WTC11 (cell line): ENCODE results near the gene COL4A1. TPM values are rescaled to one million over a fixed set of nuclear protein-coding genes. Genes with fewer than 3 reads are reported as not detected.

Source experiments
- ATAC-seq: fragments of 200-7000 bp; cut with Tn5 transposase; 2 replicates; pipeline ENCODE4 v1.10.0; 2021; ENCODE audit warnings: mild to moderate bottlenecking, moderate library complexity
- CTCF ChIA-PET: fragments of 300-600 bp; sonication (Branson Sonifier 250); formaldehyde crosslinking; loops from one replicate; lab custom pipeline; 2021; ENCODE audit warnings: antibody characterized with exemption; lab: Charles Lee
- POLR2A ChIA-PET: fragments of 350-600 bp; sonication (Branson Sonifier 250); formaldehyde crosslinking; loops from one replicate; lab custom pipeline; 2021; ENCODE audit warnings: antibody characterized with exemption; lab: Charles Lee
- DNase-seq: peaks from one replicate; pipeline ENCODE4 v3.0.0; 2021; ENCODE audit warnings: low spot score
- H3K27ac Mint-ChIP-seq: 2 replicates; pipeline ENCODE4 v1.8.0; 2021; ENCODE audit warnings: mixed read lengths
- H3K27me3 Mint-ChIP-seq: 2 replicates; pipeline ENCODE4 v1.8.0; 2021; ENCODE audit warnings: low read depth, mild to moderate bottlenecking, moderate library complexity, mixed read lengths
- H3K36me3 Mint-ChIP-seq: 2 replicates; pipeline ENCODE4 v1.8.0; 2021; ENCODE audit warnings: mixed read lengths
- H3K4me1 Mint-ChIP-seq: 2 replicates; pipeline ENCODE4 v1.8.0; 2022; ENCODE audit warnings: mixed read lengths
- H3K4me3 Mint-ChIP-seq: 2 replicates; pipeline ENCODE4 v1.8.0; 2021; ENCODE audit warnings: mild to moderate bottlenecking, moderate library complexity, mixed read lengths
- H3K9me3 Mint-ChIP-seq: 2 replicates; pipeline ENCODE4 v1.8.0; 2021; ENCODE audit warnings: mixed read lengths
- ELF4 ChIP-seq: sonication (generic); formaldehyde crosslinking; IDR thresholded peaks from 2 replicates; pipeline ENCODE4 v1.8.1; 2022; ENCODE audit warnings: low read depth, mild to moderate bottlenecking, moderate library complexity, missing genetic modification reagents
- EMX1 ChIP-seq: fragments of 250-450 bp; sonication (Bioruptor Pico); IDR thresholded peaks from 2 replicates; pipeline ENCODE4 v1.8.0; 2021; ENCODE audit warnings: mild to moderate bottlenecking
- FOXJ3 ChIP-seq: sonication (generic); formaldehyde crosslinking; IDR thresholded peaks from 2 replicates; pipeline ENCODE4 v1.9.0; 2021; ENCODE audit warnings: missing genetic modification reagents, mild to moderate bottlenecking, borderline replicate concordance
- FOXP1 ChIP-seq: sonication (generic); formaldehyde crosslinking; IDR thresholded peaks from 2 replicates; pipeline ENCODE4 v1.8.0; 2022; ENCODE audit warnings: missing genetic modification reagents, mild to moderate bottlenecking, moderate library complexity, borderline replicate concordance
- GTF2I ChIP-seq: fragments of 250-450 bp; sonication (Bioruptor Pico); conservative IDR thresholded peaks from 2 replicates; pipeline ENCODE4 v1.4.0; 2021; ENCODE audit warnings: mild to moderate bottlenecking
- IRF2 ChIP-seq: sonication (generic); formaldehyde crosslinking; IDR thresholded peaks from 2 replicates; pipeline ENCODE4 v1.8.0; 2022; ENCODE audit warnings: low read depth, missing genetic modification reagents, borderline replicate concordance
- JUN ChIP-seq: sonication (generic); formaldehyde crosslinking; IDR thresholded peaks from 2 replicates; pipeline ENCODE4 v1.8.0; 2023; ENCODE audit warnings: mild to moderate bottlenecking, missing genetic modification reagents
- MXD4 ChIP-seq: fragments of 250-450 bp; sonication (Bioruptor Pico); IDR thresholded peaks from 2 replicates; pipeline ENCODE4 v1.8.0; 2021; ENCODE audit warnings: mild to moderate bottlenecking, moderate library complexity, borderline replicate concordance
- NFATC4 ChIP-seq: fragments of 250-450 bp; sonication (Bioruptor Pico); IDR thresholded peaks from 2 replicates; pipeline ENCODE4 v1.9.0; 2021; ENCODE audit warnings: mild to moderate bottlenecking
- ZNF263 ChIP-seq: sonication (generic); formaldehyde crosslinking; IDR thresholded peaks from 2 replicates; pipeline ENCODE4 v1.8.1; 2022; ENCODE audit warnings: low read depth, mild to moderate bottlenecking, moderate library complexity, missing genetic modification reagents
- ZNF671 ChIP-seq: fragments of 250-450 bp; sonication (Bioruptor Pico); IDR thresholded peaks from 2 replicates; pipeline ENCODE4 v1.8.0; 2021; ENCODE audit warnings: mild to moderate bottlenecking
- total RNA-seq: library from RNA; stranded (reverse); gene quantifications from 3 replicates; pipeline ENCODE4 v1.2.3, GENCODE V29; 2021
- TF ChIP-seq, protein P1 (sequence below): sonication (generic); formaldehyde crosslinking; IDR thresholded peaks from 2 replicates; pipeline ENCODE4 v1.8.1; 2022; ENCODE audit warnings: mild to moderate bottlenecking, moderate library complexity, missing genetic modification reagents
- TF ChIP-seq, protein P2 (sequence below): sonication (generic); formaldehyde crosslinking; IDR thresholded peaks from 2 replicates; pipeline ENCODE4 v1.8.0; 2022; ENCODE audit warnings: missing genetic modification reagents
- TF ChIP-seq, protein P3 (sequence below): sonication (generic); formaldehyde crosslinking; IDR thresholded peaks from 2 replicates; pipeline ENCODE4 v1.8.1; 2022; ENCODE audit warnings: low read depth, missing genetic modification reagents, borderline replicate concordance
- TF ChIP-seq, protein P4 (sequence below): sonication (generic); formaldehyde crosslinking; IDR thresholded peaks from 2 replicates; pipeline ENCODE4 v1.8.0; 2023; ENCODE audit warnings: missing genetic modification reagents
- TF ChIP-seq, protein P5 (sequence below): sonication (generic); formaldehyde crosslinking; IDR thresholded peaks from 2 replicates; pipeline ENCODE4 v1.8.0; 2022; ENCODE audit warnings: mild to moderate bottlenecking, missing genetic modification reagents
- TF ChIP-seq, protein P6 (sequence below): sonication (generic); formaldehyde crosslinking; IDR thresholded peaks from 2 replicates; pipeline ENCODE4 v1.8.0; 2022; ENCODE audit warnings: mild to moderate bottlenecking, missing genetic modification reagents

The COL4A1 gene
- total RNA-seq, 1 experiment from 2014 or later = 89.6 TPM

DNA sequence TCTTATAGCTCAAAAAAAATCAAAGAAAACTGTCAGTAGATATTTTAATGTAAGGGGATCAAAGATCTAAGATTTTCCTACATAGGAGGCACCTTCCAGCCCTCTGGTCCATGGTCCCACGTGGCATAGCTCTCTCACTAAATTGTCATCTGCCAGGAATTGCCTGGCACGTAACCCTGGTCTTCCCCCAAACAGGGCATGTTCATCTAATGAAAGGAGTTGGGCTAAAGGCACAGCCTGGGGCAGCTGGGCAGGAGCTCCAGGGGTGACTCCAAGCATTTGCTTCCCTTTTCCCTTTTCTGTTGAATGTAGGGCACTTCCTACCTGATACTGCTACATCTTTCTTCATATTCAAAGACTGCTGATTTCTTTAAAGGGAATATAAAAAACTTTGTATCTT lies 148.7 kb downstream of the COL4A1 start:
- H3K4me3 Mint-ChIP-seq = no peak overlapping the region
- ChIA-PET POLR2A (no interaction called here), CTCF (interaction anchor here (1.2 kb wide), 1 partner anchor 89 kb away, joined by 4 read pairs; no protein-coding TSS in a partner anchor)
- TF ChIP-seq ZNF263 (CRISPR knock-in tag) (no peak), IRF2 (CRISPR knock-in tag) (no peak), FOXP1 (CRISPR knock-in tag) (no peak), NFATC4 (CRISPR knock-in tag) (no peak), GTF2I (no peak)
- TF ChIP-seq, protein P1, sequence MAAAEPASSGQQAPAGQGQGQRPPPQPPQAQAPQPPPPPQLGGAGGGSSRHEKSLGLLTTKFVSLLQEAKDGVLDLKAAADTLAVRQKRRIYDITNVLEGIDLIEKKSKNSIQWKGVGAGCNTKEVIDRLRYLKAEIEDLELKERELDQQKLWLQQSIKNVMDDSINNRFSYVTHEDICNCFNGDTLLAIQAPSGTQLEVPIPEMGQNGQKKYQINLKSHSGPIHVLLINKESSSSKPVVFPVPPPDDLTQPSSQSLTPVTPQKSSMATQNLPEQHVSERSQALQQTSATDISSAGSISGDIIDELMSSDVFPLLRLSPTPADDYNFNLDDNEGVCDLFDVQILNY (CRISPR knock-in tag) = no peak
- TF ChIP-seq, protein P2, sequence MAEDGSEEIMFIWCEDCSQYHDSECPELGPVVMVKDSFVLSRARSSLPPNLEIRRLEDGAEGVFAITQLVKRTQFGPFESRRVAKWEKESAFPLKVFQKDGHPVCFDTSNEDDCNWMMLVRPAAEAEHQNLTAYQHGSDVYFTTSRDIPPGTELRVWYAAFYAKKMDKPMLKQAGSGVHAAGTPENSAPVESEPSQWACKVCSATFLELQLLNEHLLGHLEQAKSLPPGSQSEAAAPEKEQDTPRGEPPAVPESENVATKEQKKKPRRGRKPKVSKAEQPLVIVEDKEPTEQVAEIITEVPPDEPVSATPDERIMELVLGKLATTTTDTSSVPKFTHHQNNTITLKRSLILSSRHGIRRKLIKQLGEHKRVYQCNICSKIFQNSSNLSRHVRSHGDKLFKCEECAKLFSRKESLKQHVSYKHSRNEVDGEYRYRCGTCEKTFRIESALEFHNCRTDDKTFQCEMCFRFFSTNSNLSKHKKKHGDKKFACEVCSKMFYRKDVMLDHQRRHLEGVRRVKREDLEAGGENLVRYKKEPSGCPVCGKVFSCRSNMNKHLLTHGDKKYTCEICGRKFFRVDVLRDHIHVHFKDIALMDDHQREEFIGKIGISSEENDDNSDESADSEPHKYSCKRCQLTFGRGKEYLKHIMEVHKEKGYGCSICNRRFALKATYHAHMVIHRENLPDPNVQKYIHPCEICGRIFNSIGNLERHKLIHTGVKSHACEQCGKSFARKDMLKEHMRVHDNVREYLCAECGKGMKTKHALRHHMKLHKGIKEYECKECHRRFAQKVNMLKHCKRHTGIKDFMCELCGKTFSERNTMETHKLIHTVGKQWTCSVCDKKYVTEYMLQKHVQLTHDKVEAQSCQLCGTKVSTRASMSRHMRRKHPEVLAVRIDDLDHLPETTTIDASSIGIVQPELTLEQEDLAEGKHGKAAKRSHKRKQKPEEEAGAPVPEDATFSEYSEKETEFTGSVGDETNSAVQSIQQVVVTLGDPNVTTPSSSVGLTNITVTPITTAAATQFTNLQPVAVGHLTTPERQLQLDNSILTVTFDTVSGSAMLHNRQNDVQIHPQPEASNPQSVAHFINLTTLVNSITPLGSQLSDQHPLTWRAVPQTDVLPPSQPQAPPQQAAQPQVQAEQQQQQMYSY (CRISPR knock-in tag) = no peak
- DNase-seq (no peak), ATAC-seq (no peak)
- no peak overlapping the region for H3K27ac Mint-ChIP-seq
- H3K9me3 Mint-ChIP-seq = peaks cover 3% of the 10 kb centered on the region; the same call in 1 of the 2 replicates
- H3K27me3 Mint-ChIP-seq = no peaks in the 10 kb centered on the region
- H3K36me3 Mint-ChIP-seq = peaks cover 30% of the 10 kb centered on the region
- peaks cover 11% of the 10 kb centered on the region for H3K4me1 Mint-ChIP-seq

DNA sequence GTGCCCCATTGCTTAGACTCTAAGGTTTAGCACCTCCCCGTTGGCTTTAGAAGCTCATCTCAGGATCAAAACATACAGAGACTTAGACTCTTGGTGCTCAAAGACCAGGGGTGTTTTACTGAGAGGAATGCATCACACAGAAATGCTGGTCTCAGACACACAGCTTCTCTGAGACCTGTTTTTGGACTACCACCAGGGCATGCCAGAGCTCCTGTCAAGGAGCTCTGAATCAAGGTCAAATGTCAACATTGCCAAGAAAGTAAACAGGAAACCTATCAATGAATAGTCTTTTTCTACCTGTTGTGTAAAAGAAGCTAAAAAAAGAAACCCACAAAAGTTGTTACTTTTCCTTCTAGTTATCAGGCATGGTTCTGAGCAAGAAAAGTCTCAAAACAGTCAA lies 149.2 kb downstream of the COL4A1 start:
- Mint-ChIP-seq H3K9me3 (peaks cover 3% of the 10 kb centered on the region; the same call in 1 of the 2 replicates), H3K4me3 (no peak overlapping the region), H3K27me3 (no peaks in the 10 kb centered on the region), H3K36me3 (peaks cover 33% of the 10 kb centered on the region), H3K4me1 (peaks cover 11% of the 10 kb centered on the region), H3K27ac (no peak overlapping the region)
- no peak for DNase-seq
- no peak for TF ChIP-seq EMX1
- TF ChIP-seq FOXJ3 = no peak
- TF ChIP-seq, protein P3, sequence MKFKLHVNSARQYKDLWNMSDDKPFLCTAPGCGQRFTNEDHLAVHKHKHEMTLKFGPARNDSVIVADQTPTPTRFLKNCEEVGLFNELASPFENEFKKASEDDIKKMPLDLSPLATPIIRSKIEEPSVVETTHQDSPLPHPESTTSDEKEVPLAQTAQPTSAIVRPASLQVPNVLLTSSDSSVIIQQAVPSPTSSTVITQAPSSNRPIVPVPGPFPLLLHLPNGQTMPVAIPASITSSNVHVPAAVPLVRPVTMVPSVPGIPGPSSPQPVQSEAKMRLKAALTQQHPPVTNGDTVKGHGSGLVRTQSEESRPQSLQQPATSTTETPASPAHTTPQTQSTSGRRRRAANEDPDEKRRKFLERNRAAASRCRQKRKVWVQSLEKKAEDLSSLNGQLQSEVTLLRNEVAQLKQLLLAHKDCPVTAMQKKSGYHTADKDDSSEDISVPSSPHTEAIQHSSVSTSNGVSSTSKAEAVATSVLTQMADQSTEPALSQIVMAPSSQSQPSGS (CRISPR knock-in tag) = no peak
- TF ChIP-seq, protein P1 (CRISPR knock-in tag) = no peak
- TF ChIP-seq, protein P4, sequence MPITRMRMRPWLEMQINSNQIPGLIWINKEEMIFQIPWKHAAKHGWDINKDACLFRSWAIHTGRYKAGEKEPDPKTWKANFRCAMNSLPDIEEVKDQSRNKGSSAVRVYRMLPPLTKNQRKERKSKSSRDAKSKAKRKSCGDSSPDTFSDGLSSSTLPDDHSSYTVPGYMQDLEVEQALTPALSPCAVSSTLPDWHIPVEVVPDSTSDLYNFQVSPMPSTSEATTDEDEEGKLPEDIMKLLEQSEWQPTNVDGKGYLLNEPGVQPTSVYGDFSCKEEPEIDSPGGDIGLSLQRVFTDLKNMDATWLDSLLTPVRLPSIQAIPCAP = no peak
- TF ChIP-seq, protein P5, sequence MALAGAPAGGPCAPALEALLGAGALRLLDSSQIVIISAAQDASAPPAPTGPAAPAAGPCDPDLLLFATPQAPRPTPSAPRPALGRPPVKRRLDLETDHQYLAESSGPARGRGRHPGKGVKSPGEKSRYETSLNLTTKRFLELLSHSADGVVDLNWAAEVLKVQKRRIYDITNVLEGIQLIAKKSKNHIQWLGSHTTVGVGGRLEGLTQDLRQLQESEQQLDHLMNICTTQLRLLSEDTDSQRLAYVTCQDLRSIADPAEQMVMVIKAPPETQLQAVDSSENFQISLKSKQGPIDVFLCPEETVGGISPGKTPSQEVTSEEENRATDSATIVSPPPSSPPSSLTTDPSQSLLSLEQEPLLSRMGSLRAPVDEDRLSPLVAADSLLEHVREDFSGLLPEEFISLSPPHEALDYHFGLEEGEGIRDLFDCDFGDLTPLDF (CRISPR knock-in tag) = no peak
- TF ChIP-seq ELF4 (CRISPR knock-in tag) = no peak
- TF ChIP-seq MXD4 = no peak
- no peak for TF ChIP-seq ZNF671 (CRISPR knock-in tag)
- TF ChIP-seq JUN (CRISPR knock-in tag) = no peak
- TF ChIP-seq, protein P6, sequence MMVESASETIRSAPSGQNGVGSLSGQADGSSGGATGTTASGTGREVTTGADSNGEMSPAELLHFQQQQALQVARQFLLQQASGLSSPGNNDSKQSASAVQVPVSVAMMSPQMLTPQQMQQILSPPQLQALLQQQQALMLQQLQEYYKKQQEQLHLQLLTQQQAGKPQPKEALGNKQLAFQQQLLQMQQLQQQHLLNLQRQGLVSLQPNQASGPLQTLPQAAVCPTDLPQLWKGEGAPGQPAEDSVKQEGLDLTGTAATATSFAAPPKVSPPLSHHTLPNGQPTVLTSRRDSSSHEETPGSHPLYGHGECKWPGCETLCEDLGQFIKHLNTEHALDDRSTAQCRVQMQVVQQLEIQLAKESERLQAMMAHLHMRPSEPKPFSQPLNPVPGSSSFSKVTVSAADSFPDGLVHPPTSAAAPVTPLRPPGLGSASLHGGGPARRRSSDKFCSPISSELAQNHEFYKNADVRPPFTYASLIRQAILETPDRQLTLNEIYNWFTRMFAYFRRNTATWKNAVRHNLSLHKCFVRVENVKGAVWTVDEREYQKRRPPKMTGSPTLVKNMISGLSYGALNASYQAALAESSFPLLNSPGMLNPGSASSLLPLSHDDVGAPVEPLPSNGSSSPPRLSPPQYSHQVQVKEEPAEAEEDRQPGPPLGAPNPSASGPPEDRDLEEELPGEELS (CRISPR knock-in tag) = no peak
- CTCF ChIA-PET = interaction anchor here (1.2 kb wide), 1 partner anchor 90 kb away, joined by 4 read pairs; no protein-coding TSS in a partner anchor
- ATAC-seq = no peak
- POLR2A ChIA-PET = no interaction called here
